HG03280 (cell line): ENCODE results near the gene ARG2.

Source experiments
- ATAC-seq: cut with Tn5 transposase; IDR thresholded peaks from one replicate; pipeline ENCODE4 v1.9.1; 2021; ENCODE audit warnings: mild to moderate bottlenecking, moderate library complexity; ENCODE audit not compliant: unreplicated experiment

The ARG2 gene

GRCh38 chr14:67680121-67680602 lies 60.4 kb downstream of the ARG2 start:
- ATAC-seq = peak; percentile 95

DNA sequence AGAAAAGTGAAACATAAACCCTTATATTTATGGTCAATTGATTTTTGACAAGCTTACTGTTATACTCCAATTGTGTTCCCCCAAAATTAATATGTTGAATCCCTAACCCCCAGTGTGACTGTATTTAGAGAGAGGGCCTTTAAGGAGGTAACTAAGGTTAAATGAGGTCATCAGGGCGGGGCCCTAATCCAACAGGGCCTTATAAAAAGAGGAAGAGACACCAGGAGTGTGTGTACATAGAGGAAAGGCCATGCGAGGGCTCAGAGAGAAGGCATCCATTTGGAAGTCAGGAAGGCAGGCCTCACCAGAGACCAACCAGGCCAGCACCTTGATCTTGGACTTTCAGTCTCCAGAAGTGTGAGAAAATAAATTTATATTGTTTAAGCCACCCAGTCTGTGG lies 61.2 kb downstream of the ARG2 start:
- ATAC-seq = no peak

- no peak for ATAC-seq
These were observed 64.1 kb downstream of the ARG2 start for GRCh38 chr14:67683842-67684241.

- no peak for ATAC-seq
These were observed 70.3 kb downstream of the ARG2 start for GRCh38 chr14:67690011-67690410.

DNA sequence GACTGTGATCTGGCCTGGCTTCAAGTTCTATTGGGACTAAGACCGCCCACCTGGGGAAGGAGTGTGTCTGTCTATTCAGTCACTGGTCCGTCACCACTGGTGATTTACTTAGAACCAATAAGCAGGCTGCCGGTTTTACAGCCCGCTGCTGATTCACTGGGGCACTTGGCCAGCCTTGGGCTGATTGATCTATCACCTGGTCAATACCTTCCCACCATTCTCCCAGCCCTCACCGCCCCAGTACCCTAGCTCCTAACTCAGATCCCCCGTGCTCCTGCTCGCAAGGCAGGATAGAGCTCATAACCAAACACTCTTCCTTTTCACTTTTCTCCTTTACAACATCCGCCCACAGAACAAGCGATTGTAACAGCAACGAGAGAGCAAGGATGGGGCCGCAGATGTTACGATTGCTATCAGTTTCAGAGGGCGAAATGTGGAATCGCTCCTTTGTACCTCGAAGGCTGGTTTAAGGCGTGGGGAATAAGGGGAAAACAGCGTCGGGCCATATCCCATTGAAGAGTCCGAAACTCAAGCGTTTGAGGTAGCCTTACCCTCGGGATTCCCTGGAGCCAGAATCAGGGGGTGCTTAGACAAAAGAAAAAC lies 75.2 kb downstream of the ARG2 start:
- peak; percentile 76 for ATAC-seq

DNA sequence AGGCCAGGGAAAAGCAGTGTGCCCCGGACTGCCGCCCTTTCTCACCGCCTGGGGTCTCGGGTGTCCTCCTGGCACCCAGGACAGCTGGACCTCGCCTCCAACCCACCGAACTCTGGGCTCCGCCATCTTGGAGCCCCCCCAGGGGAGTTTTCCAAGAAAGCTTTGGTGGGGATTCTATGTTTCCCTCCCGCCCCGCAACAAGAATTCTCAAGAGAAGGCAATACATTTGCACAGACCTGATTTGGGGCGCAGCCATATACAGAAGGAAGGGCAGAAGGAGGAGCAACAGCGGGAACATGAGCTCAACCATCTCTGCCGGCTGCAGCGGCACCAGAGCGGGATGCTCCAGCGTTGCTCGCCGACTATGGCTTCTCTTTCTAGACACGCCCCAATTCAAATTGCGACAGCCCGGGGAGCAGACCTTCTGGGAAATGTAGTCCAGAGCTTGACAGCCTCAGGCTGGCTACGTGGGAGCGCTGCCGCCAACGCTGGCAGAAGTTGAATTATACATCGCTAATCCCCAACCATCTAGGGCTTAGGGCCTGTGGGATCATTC lies 75.8 kb downstream of the ARG2 start, which contains the start of gene RDH11:
TSS of gene RDH11 (minus strand) at position 371 of the 556 bp plus-strand sequence. CDS start at position 310, 61 bp downstream.
- ATAC-seq = peak; percentile 92

- ATAC-seq = no peak
These were observed 77.3 kb downstream of the ARG2 start for GRCh38 chr14:67697006-67697405.

GRCh38 chr14:67698179-67698578 lies 78.5 kb downstream of the ARG2 start:
- no peak for ATAC-seq
